ENCODE results near the gene FGD3.

The FGD3 gene

DNA sequence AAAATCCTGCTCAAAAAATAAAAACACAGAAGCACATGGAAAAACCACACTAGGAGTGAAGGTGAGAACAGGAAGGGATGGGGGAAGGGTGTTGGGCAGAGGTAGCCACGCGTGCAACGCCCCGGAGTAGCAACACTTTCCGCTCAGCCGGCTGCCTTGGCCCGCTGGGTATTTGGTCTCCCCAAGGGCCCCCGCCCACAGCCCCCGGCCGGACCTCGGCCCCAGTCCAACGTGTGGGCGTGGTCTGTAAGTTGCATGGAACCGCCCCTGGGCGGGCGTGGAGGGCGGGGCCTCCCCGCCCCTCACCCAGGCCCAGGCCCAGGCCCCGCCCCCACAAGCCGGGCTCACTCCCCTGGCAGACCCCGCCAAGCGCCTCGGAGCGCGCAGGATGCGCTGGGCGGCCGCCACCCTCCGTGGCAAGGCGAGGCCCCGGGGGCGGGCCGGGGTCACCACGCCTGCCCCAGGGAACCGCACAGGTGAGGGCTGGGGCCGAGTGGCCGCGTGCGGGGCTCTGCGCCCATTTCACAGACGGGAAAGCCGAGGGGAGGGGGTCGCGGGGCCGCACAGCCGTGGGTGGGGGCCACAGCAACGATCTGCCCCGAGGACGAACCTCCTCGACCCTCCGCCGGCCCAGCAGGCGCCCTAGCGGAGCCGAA, 111.2 kb downstream of the FGD3 start, which contains the start of gene SUSD3:
Gene SUSD3, plus strand, starts transcription at position 347 of the 656 bp plus-strand sequence. Its CDS starts 42 bp downstream, at position 389.
- no peak for DNase-seq

DNA sequence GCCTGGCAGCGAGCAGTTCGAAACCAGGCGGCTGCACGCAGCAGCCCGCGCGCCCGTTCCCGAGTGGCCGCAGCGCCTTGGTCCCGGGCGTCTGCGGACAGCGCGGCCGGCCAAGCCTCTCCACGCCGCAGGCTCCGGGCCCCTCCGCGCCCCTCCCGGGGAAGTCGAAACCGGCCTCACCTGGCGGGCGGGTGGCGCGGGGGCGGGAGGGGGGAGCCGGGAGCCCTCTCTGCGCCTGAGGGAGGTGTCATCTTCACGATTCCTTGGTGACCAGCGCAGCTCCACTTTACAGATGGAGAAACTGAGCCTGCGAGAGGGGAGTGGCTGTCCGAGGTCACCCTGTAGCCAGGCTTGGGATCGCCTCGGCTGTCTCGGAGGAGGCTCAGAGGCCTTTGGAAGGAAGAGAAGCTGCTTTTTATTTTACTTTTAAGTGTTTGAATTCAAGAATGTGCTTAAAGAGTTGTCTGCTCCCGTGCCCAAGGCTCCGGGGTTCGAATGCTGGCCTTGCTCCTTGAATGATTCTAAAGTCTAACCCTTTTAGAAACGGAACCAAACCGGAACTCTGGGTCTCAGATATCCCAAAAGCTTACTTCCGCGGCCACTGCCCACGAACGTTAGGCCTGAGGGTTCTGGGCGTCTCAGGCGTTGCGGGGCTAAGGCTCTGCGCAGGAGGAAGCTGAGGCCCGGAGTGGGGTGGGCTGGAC, 111.8 kb downstream of the FGD3 start:
- peak in 1 of 2 donors; percentile 55 for DNase-seq

DNA sequence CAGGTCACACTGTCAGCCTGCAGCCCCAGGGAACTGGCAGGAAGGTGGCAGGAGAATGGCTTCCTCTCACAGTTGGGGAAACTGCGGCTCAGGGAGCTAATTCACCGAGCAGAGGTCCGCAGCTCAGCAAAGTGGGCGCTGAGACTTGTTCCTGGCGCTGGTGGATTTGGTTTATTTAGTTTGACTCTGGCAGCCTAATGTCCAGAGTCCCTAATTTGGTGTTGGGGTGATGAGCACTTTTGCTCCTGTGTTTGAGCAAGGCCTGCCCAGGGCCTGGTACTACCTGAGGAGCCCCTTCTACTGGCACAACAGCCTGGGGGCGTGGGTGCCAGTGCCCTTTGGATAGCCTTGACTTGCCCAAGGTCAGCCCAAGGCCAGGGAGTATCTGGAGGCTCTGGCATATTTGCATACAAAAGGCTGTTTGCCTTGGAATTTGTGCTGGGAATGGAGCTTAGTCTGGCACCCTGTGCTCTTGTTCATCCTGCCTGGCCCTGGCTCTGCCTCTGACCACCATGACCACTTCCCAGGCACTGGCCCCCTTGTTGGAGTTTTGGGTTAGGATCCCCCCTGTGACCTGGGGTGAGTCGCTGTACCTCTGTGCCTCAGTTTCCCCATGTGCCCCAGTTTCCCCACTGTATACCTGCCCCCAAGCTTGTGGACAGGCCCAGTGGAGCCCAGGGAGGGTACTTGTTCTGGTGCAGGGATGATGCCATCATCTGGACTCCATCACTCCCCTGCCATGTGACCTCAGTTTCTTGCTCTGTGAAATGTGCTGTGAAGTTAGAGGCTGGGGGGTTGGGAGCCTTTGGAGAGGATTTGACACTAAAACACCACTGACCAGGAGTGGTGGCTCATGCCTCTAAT, 112.6 kb downstream of the FGD3 start:
- DNase-seq: no peak

DNA sequence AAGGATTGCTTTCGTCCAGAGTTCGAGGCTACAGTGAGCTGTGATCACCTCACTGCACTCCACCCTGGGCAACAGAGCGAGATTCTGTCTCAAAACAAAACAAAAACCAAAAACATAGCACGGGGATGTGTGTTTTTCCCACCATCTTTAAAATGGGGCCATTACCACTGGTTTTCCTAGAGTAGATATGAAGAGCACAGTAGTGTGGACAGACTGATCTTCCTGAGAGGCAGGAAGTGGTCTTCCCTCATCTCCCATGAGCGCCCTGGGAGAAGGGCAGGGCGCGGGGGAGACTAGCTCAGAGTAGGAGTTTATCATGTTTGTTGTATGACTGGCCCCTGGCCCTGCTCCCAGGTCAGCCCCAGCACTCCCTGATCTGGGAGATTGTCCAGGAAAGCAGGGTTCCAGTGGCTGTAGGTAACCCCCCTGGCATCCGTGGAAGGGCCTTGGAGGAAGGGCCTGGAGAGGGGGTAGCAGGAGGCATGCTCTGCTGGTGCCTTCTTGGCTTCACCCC, 113.5 kb downstream of the FGD3 start:
- no peak for DNase-seq

DNA sequence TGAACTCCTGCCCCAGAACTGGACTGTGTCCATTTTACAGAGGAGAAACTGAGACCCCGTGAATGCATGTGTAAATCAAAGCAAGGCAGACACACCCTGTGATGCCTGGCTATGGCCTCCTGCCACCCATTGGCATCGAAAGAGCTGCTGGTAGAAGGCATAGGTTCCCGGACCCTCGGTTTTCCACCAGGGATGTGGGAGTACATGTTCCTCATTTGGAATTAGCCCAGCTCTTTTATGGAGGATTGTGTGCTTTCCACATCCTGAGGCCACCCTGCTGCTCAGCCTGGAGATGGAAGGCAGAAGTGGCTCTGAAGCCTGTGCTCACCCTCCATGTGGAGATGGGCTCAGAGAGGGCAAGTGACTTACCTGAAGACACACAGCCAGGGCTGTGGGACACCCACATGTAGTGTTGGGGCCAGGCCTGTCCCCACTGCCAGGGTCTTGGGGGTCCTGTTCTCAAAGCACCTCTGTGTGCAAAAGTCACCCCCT, 114.0 kb downstream of the FGD3 start:
- DNase-seq: no peak

DNA sequence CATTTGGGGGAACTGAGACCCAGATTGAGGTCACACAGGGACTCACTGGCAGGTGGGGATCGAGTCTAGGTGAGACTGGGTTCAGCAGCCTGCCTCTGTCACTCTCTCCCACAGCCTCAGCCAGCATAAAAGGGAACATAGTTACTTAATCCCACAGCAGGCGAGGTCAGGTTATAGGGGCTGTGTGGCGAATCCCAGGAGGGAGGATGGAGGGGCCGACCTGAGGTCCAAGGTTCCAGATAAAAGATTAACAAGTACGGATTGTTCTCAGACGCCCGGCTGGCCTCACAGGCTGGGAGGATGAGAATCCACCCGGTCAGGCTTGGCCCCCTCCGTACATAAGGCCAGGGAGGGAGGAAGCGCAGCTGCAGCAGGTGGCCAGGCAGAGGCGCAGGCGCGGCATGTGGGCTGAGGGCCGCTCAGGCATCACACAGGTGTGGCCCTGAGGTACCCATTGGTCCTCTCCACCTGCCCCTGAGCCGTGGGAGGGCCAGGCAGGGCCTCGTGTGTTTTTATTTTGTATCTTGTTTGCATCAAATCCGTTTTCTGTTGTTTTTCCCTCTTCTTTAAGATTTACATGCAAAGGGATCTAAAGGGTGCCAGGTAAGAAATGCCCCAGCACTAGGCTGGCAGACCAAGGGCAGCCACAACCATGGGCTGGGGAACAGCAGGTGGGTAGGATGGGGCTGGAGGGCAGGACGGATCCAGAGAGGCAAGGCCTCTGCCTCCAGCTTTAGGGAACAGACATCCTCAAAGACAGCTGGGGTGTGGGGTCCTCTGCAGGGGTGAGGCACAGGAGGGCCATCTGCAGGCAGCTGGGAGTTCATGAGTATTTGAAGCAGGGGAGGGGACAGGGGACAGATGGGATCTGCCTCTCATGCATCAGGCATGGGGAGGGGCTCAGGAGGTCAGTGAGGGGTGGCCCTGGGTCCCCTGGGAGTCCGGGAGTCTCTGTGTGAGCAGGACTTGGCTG, 114.8 kb downstream of the FGD3 start:
- no peak for DNase-seq

DNA sequence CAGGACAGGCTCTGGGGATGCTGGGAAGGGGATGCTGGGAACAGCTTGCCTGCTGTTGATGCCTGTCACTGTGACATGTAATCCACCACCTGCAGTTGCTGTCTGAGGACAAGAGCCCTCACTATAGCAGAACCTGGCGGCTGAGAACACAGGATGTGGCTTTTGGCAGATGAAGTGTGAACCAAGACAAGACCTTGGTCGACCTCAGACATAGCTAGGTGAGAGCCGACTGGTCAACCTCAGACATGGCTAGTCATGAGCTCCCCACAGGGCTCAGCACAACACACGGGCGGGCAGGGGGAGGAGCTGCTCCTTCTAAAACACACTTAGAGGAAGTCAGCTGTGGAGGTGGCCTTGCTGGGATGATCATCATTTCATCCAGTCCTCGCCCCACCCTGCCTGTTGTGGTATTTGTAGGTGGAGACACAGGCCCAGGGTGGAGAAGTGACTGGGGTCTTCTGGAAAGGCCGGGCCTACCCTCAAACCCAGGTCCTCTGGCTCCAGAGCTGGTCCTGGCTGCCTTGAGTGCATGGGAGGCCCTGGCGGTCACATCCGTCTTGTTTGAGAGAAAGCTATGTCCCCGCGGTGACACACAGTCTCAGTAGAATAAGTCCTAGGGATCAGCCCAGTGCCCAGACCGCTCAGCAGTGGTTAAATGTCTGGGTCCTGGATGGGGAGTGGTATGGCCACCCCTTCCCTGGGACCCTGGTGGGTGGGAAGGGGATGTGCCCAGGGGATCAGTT, 117.2 kb downstream of the FGD3 start:
- DNase-seq: peak; percentile 22 to 71

DNA sequence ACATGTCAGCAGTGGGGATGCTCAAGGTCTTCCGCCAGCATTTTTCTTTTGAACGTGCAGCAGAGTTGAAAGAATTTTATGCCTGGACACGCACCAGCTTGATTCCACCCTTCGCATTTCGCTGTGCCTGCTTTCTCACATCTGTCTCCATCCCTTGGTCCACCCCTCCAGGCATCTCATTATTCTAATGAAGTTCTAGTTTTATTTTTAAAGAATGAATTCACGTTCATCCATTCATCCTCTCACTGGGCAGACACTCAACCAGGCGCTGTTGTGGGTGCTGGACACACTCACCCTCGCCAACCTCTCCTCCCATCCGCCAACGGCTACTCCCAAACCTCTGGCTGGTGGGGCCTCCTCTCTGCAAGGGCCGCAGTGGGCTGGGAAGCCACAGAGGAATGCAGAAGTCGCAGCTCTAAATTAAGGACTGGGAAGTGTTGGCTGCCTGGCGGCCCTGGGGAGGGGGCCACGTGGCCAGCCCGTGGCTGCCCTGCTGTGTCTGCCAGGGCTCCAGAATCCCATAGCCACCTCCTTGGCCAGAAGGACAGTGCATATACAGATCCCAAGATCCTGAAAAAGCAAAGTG, 117.9 kb downstream of the FGD3 start:
- no peak for DNase-seq

DNA sequence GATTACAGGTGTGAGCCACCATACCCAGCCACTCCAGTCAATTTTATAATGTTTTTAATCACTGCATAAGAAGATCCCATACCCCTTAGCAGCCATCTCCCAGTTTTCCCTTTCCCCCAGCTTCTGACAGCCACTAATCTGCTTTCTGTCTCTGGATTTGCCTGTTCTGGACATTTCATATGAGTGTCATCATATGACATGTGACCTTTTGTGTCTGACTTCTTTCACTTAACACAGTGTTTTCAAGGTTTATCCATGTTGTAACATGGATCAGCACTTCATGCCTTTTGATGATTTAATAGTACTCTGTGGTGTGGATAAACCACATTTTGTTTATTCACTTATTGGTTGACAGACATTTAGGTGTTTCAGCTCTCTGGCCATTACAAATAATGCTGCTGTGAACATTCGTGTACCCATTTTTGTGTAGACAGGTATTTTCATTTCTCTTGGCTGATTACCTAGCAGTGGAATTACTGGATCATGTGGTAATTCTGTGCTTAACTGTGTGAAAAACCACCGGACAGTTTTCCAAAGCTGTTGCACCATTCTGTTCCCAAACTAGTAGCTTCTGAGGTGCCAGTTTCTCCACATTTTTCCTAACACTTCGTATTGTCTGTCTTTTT, 119.8 kb downstream of the FGD3 start:
- DNase-seq: no peak

DNA sequence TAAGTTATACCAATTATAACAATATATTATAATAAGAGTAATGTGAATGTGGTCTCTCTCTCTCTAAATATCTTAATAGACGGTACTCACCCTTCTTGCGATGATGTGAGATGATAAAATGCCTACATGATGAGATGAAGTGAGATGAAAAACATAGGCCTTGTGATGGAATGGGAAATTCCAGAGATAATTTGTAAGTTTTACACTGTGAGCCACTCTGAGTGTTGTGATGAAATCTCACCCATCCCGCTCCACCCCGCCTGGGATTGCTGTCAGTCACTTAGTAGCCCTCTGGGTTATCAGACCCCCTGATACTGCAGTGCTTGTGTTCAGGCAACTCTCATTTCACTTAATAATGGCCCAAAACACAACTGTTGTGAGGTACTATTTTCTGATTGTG, 121.6 kb downstream of the FGD3 start:
- DNase-seq: no peak

DNA sequence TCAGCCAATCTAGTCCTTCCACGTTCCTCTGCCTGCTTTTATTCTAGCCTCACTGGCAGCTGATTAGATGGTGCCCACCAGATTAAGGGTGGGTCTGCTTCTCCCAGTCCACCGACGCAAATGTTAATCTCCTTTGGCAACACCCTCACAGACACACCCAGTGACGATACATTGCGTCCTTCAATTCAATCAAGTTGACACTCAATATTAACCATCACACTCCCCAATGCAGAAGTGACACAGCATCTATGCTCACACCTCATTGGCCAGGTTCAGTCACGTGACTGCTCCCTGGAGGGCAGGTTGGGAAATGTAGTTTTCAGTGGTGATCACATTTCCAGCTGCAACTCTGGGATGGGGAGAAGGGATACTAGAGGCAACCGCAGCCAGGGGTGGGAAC, 124.1 kb downstream of the FGD3 start:
- DNase-seq: no peak

DNA sequence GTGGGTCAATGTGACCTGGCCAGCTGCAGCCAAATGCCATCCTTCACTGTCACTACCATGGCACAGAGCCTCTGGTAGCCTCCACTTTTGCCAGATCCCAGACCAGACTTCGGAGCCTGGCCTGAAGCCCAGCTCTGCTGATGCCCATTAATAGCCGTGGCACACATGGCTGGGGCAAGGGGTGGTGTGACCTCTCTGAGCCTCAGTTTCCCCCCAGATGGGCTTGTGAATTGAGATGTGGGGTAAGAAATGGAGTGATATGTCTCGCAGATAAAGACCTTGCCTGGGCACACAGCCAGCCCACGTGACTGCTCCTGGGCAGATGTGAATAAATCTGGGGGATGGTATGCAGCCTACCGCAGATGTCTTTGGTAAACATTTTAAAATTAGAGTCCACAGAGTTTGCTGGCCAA, 125.1 kb downstream of the FGD3 start:
- DNase-seq: no peak

DNA sequence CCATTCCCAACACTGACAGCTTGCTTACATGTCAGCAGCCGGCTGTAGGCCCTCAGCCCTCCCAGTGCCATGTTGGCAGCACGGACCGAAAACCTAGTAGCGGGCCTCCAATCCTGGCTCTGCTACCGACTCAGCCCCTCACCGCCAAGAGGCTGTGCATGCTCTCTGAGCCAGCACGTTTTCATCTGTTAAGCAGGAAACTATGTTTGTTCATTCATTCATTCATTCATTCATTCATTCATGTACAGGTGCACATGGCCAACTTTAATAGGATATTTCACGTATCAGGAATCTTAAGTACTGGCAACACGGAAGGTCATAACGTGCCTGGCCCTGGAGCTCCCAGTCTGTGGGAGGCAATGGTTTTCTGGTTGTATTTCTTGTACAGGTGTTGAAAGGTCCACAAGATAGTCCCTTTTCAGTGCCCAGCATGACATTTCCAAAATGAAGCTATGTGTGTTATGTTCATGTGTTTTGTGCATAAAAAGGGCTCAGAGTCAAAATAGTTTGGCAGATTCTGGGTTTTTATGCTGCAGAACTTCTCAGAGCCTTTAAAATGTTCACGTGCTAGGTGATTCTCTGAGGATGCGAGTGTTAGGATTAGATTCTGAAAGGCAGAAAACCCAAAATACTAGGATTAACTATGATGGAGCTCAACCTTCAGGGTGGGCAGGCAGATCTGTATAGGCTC, 128.9 kb downstream of the FGD3 start:
- no peak for DNase-seq

DNA sequence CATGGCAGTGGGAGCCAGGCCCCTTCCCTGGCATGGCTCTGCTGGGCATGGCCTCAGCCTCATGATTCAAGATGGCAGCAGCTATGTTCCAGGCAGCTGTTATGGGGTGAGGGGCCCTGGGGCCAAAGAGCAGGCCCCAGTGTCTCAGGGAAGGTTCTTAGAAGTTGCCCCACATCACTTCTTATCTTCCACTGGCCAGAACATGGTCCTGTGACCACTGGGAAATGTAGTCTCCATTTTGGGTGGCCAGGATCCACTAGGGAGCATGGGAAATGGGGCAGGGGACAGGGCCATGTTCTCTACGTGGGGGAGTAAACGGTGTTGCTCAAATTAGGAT, 129.4 kb downstream of the FGD3 start:
- no peak for DNase-seq

DNA sequence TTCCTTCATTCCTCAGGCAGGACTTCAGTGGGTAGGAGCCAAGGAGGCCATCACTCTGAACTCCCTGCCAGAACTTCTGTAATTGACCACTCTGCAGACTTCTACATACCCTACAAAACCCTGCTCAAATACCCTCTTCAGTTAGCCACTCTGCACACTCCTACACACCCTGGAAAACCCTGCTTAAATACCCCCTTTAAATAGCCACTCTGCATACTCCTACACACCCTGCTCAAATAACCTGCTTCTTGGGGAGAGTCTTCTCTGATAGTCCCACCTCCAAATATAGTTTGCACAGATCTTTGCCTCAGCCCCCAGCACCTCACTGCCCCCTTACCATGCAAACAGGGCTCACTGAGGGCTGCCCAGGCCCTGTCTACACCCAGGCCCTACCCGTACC, 130.0 kb downstream of the FGD3 start:
- no peak for DNase-seq

DNA sequence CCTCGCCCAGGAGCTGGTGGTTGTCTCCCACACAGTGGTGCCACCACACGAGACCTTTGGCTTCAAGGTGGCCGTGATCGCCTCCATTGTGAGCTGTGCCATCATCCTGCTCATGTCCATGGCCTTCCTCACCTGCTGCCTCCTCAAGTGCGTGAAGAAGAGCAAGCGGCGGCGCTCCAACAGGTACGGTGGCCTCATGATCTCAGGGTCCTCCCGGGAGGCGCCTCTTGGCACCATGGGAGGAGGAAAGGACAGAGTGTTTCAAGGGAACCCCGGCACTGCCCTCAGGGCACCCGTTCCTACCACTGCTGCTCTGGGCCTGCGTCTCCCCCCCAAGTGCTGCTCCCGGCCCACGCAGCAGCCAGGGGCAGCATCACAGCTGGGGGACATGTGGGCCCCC, 130.5 kb downstream of the FGD3 start:
- DNase-seq: no peak

DNA sequence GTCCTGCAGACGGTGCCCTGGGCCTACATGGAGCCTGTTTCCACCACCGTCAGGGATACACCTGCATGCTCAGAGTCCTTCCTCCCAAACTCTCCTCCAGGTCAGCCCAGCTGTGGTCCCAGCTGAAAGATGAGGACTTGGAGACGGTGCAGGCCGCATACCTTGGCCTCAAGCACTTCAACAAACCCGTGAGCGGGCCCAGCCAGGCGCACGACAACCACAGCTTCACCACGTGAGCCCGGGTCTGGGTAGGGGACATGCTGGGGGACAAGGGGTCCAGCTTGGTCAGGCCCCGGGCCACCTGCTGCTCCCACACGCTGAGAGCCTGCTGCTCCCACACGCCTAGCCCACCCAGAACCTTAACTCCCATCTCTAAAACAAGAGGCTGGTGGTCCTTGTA, 132.0 kb downstream of the FGD3 start:
- no peak for DNase-seq

DNA sequence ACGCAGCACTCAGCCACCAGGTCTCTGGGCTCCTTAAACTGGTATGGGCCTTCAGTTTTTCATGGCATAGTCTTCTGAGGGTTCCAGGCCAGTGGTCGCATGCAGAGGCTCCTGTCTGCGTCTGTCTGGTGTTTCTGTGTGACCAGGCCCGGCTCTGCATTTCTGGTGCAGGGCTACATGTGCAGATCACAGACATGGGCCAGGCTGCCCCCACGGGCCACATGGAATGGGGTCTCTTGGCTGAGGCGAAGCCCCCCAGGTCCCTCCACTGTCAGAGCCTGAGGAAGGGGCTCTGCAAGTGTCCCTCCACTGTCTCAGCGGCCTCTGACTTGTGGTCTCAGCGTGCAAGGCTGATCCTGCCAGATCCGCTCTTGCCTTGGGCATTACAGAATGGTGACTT, 133.1 kb downstream of the FGD3 start:
- no peak for DNase-seq

DNA sequence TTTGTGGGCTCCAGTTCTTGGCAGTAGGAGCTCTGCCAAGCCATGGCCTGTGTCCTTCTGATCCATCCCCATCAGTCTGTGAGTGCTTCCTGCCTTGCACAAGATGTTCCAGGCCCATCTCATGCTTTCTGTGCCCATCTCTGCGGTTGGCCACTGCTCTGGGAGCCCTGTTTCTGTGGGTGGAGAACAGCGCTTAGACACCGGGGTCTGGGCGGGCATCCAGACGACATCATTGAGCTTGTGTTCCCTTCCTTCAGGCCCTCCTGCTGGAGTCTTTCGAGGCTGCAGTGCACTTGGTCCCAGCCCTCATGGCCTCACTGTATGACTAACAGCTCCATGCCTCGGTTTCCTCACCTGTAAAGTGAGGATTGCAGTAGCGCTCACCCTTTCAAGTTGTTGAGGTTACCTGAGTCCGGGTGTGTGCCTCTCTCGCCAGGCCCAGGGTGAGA, 133.8 kb downstream of the FGD3 start:
- DNase-seq: no peak

DNA sequence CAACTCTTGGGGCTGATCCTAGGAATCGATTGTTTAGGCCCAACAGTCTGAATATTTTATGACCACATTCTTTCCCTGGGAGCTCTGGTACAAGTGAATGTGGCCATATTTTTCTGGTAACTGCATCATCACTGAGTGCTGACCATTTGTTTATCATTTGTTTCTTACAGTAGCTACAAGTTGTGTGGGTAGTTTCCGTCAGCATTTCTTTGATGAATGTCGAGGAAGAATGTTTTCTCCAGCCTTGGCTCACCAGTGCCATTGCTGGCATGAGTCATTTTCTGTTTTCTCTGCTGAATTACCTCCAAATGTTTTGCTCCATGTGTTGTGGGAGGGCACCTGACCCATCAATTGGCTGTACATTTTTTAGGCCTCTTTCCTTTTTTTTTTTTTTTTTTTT, 134.6 kb downstream of the FGD3 start:
- DNase-seq: no peak

Data from bone marrow (tissue), 2 donors.